Ascending aorta (tissue), 2 donors: ENCODE measurements around the gene KBTBD2. TPM values are rescaled to one million over a fixed set of nuclear protein-coding genes. Genes with fewer than 3 reads are reported as not detected.
"Not testable (repeated sequence)": the region's sequence is repeated elsewhere in the genome, so short reads cannot be mapped to it uniquely, and the experiment has no call there.

Source experiments
- DNase-seq, 2 donors: peaks; one replicate each; pipeline ENCODE4 v3.0.0-alpha.2; 2019; ENCODE audit warnings: low spot score in 2 of 2
- H3K27ac ChIP-seq, 2 donors: fragments of 200-600 bp; sonication (generic); one replicate each; pipeline ENCODE4 v1.5.1; 2016 to 2017; ENCODE audit warnings: mild to moderate bottlenecking in 1 of 2
- H3K27me3 ChIP-seq: fragments of 200-600 bp; sonication (generic); one replicate; pipeline ENCODE4 v1.5.1; 2017
- H3K36me3 ChIP-seq, 2 donors: fragments of 200-600 bp; sonication (generic); one replicate each; pipeline ENCODE4 v1.5.1; 2016
- H3K4me1 ChIP-seq, 2 donors: fragments of 200-600 bp; sonication (generic); one replicate each; pipeline ENCODE4 v1.5.1; 2016 to 2017; ENCODE audit warnings: mild to moderate bottlenecking in 1 of 2
- H3K4me3 ChIP-seq, 2 donors: fragments of 200-600 bp; sonication (generic); one replicate each; pipeline ENCODE4 v1.5.1; 2016 to 2017; ENCODE audit warnings: mild to moderate bottlenecking in 1 of 2
- H3K9me3 ChIP-seq, 2 donors: fragments of 200-600 bp; sonication (generic); one replicate each; pipeline ENCODE4 v1.5.1; 2016
- CTCF ChIP-seq, 3 experiments: fragments of 200-600 bp in 2 of 3; fragments of 450-650 bp in 1 of 3; sonication (generic) in 2 of 3; IDR thresholded peaks; one replicate each; pipeline ENCODE4 v1.5.1; 2016 to 2019; ENCODE audit warnings: antibody characterized with exemption in 3 of 3, mild to moderate bottlenecking in 1 of 3, moderate library complexity in 1 of 3
- intact Hi-C: fragments of 100-400 bp; cut with DNase I; formaldehyde crosslinking; loops from one replicate; pipeline ENCODE4 v1.15.1; 2023
- total RNA-seq: library from RNA; depleted of rRNA; stranded (reverse); fragments of >200 nt; gene quantifications from one replicate; pipeline ENCODE4 v1.1.0, GENCODE V29; 2016

KBTBD2 gene
- total RNA-seq, 1 donor from 2014 or later, result 16.1 TPM

DNA sequence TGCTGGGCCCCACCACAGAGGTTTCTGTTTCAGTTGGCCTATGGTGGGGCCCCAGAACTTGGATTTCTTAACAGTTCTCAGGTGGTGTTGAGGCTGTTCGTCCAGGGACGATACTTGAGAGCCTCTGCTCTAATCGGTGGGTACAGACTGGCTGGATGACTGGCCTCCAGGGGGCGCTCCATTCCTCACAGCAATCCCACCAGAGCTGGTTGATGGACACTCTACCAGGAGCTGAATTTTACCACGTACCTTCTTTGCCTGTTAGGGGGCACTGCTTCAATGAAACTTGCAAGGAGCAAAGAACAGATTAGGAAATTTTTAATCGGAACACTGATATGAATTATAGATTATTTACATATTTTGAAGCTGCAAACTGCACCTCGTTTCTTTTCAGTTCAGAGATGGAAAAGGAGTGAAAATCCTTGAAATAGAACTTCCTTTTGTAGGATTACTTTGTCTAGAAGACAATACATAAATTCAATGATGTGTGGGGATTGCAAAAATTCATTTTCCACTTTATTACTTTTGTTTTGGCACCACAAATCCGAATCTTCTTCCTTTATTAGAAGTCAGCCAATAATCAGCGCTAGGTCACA is 44.8 kb downstream of the KBTBD2 start:
- Histone ChIP-seq H3K4me3 (peak overlapping the region in 1 of 2 donors; percentile 19), H3K27me3 (no peaks in the 10 kb centered on the region), H3K27ac (no peak overlapping the region), H3K9me3 (no peaks in the 10 kb centered on the region), H3K4me1 (no peaks in the 10 kb centered on the region), H3K36me3 (no peaks in the 10 kb centered on the region)
- TF ChIP-seq CTCF (IDR thresholded peaks at IDR 0.05), result peak; percentile 71 to 90 (median 87)
- DNase-seq, result peak; percentile 51 to 95
- intact Hi-C loops, result loop anchor here (2.0 to 5.0 kb wide), 3 partner anchors 44 to 216 kb away; partner anchors contain the start of genes KBTBD2 and NT5C3A

DNA sequence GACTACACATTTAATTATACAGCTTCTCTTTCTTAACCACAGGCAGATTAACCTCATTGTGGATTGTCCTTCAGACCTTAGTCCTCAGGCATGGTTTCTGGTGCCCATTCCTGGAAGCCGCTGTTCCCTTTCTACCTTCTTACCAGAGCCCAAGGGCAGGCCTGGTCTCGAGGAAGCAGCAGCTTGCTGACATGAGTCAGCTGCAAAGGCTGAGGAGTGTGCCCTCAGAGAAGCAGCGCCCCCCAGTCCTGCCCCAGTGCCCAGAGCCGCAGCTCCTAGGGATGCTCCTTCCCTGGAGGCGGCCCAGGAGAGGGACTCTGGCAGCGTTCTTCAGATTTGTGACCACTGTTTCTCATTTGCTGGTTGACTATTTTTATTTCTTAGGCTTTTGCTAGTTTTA is 46.8 kb downstream of the KBTBD2 start:
- H3K4me1 ChIP-seq, H3K27ac ChIP-seq, DNase-seq, H3K27me3 ChIP-seq, H3K4me3 ChIP-seq, H3K9me3 ChIP-seq, H3K36me3 ChIP-seq: not testable (repeated sequence)
- intact Hi-C loops, result loop anchor here (5.0 kb wide), 1 partner anchor 218 kb away; the partner anchor contains the start of gene NT5C3A

DNA sequence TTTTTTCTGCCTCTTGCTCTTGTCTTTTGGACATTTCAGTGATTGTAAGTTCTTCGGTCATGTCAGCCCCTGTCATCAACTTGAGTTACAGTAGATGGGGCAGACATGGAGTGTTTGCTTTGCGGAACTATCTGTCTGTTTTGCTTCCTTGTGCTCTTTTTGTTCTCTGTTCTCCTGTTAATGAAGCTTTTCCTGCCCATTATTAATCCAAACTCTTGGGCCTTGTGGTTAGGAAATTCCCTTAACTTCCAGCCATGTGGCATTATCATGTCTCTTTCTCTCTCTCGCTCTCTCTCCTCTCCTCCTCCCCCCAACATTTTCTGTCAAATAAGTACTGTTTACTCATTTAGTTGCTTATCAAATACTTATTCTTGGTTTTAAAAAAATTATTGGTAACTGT is 47.8 kb downstream of the KBTBD2 start:
- DNase-seq, intact Hi-C loops, H3K9me3 ChIP-seq, H3K27me3 ChIP-seq, H3K4me1 ChIP-seq, H3K36me3 ChIP-seq, H3K4me3 ChIP-seq, H3K27ac ChIP-seq: not testable (repeated sequence)

DNA sequence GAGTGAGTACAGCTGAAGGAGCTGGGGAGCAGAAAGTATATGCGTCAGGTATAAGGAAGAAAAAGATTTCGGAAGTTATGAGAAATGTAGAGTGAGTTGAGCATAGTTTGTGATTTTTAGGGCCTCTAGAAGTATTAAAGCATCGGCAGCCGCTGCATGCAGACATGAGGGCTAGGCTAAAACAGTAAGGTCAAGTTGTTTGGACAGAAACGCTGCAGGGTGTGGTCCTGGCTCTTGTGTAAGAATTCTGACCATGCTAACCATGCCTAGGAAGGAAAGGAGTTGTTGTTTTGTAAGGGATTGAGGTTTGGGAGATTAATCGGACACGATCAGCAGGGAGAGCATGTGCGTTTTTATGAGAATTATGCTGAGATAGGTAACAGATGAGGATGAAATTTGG is 51.7 kb downstream of the KBTBD2 start:
- H3K27me3 ChIP-seq, intact Hi-C loops, H3K9me3 ChIP-seq, H3K4me3 ChIP-seq, H3K4me1 ChIP-seq, H3K27ac ChIP-seq, H3K36me3 ChIP-seq, DNase-seq: not testable (repeated sequence)

DNA sequence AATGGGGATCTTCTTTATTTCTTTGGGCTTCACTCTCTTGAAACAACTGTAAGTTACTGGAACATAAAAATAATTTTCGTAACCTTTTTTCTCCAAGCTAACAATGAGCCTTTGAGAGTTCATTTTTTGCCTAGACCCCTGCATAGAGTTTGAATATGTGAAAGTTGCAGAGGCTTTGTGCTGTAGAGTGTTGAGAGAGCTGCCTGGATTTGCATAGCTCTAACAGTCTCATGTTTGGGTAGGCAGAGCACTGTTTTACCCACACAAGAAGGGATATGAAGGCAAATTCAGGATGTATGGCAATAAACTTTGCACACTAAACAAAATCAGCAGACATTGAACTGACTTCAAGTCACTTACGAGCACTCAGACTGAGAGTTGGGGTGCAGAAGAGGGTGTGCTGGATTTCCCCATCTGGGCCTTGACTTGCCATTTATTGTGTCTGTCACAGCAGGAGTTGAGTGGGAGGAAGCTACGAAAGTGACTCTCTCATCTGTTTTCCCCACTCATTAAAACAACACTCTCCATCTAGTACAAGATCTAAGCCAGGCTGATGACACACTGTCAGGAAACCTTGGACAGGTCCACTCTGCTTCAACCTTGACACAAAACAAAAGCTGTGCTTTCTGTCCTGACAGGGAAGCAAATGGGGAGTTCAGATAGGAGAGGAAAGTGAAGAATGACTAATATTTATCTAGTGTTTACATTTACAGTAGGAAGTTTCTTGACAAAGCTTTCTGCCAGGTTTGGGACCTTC is 62.4 kb downstream of the KBTBD2 start:
- DNase-seq, H3K27ac ChIP-seq, H3K36me3 ChIP-seq, H3K9me3 ChIP-seq, H3K4me1 ChIP-seq, H3K27me3 ChIP-seq, intact Hi-C loops, H3K4me3 ChIP-seq: not testable (repeated sequence)

Other genes with a start within 250 kb of the KBTBD2 start
- 302 TPM for gene FKBP9, start 65.7 kb upstream of the KBTBD2 start, total RNA-seq
- gene NT5C3A, start 171.0 kb upstream of the KBTBD2 start, total RNA-seq, result 8.3 TPM
- 2.8 TPM for gene RP9, start 217.6 kb upstream of the KBTBD2 start, total RNA-seq
- 23.3 TPM for gene BBS9, start 237.8 kb upstream of the KBTBD2 start, total RNA-seq